LHCN-M2 (cell line): ENCODE results near the gene FMNL2. TPM values are rescaled to one million over a fixed set of nuclear protein-coding genes. Genes with fewer than 3 reads are reported as not detected.

ENCODE experiments used
- DNase-seq: peaks from one replicate; pipeline ENCODE4 v3.0.0-alpha.2; 2012; ENCODE audit warnings: low read depth
- total RNA-seq: library from RNA; depleted of rRNA; stranded (reverse); fragments of >200 nt; gene quantifications from 2 replicates; pipeline ENCODE4 v1.2.3, GENCODE V29; 2014

Gene FMNL2
- total RNA-seq, 1 experiment from 2014 or later = 11.6 TPM

- DNase-seq = no peak
Observed at GRCh38 chr2:152492911-152493310, 157.9 kb downstream of the FMNL2 start.

- no peak for DNase-seq
Observed at GRCh38 chr2:152493417-152493816, 158.4 kb downstream of the FMNL2 start.

GRCh38 chr2:152493945-152494528 is 159.1 kb downstream of the FMNL2 start:
- DNase-seq = no peak

GRCh38 chr2:152496371-152496770 is 161.4 kb downstream of the FMNL2 start:
- no peak for DNase-seq

GRCh38 chr2:152497481-152498052 is 162.6 kb downstream of the FMNL2 start:
- DNase-seq = peak; percentile 40

GRCh38 chr2:152499331-152499816 is 164.4 kb downstream of the FMNL2 start:
- no peak for DNase-seq

- peak; percentile 41 for DNase-seq
Observed at GRCh38 chr2:152499896-152500735, 165.1 kb downstream of the FMNL2 start.

- DNase-seq = no peak
Observed at GRCh38 chr2:152500772-152501171, 165.8 kb downstream of the FMNL2 start.

GRCh38 chr2:152501666-152502065 is 166.7 kb downstream of the FMNL2 start:
- DNase-seq = no peak

- peak; percentile 52 for DNase-seq
Observed at GRCh38 chr2:152504618-152505017, 169.6 kb downstream of the FMNL2 start.

- DNase-seq = peak; percentile 78
Observed at GRCh38 chr2:152505495-152505906, 170.5 kb downstream of the FMNL2 start.

GRCh38 chr2:152506843-152507242 is 171.9 kb downstream of the FMNL2 start:
- peak; percentile 59 for DNase-seq

GRCh38 chr2:152507907-152508306 is 172.9 kb downstream of the FMNL2 start:
- no peak for DNase-seq

- DNase-seq = no peak
Observed at GRCh38 chr2:152508446-152508845, 173.5 kb downstream of the FMNL2 start.

- DNase-seq = no peak
Observed at GRCh38 chr2:152509772-152510491, 175.0 kb downstream of the FMNL2 start.

- no peak for DNase-seq
Observed at GRCh38 chr2:152510621-152511020, 175.6 kb downstream of the FMNL2 start.

GRCh38 chr2:152511981-152512380 is 177.0 kb downstream of the FMNL2 start:
- no peak for DNase-seq

- DNase-seq = no peak
Observed at GRCh38 chr2:152513029-152513428, 178.1 kb downstream of the FMNL2 start.

- DNase-seq = peak; percentile 76
Observed at GRCh38 chr2:152513681-152514080, 178.7 kb downstream of the FMNL2 start.

GRCh38 chr2:152518034-152518433 is 183.1 kb downstream of the FMNL2 start:
- DNase-seq = no peak

GRCh38 chr2:152518641-152519580 is 183.9 kb downstream of the FMNL2 start:
- DNase-seq = no peak
